Motor neuron (in vitro differentiated cells): ENCODE measurements around the gene SELENOP. TPM values are rescaled to one million over a fixed set of nuclear protein-coding genes. Genes with fewer than 3 reads are reported as not detected.
A peak's percentile ranks its signal among the peaks of the same experiment; 100 is the strongest.

ENCODE experiments used
- ATAC-seq, 8 experiments: fragments of 200-7000 bp; cut with Tn5 transposase; replicated peaks in 6 of 8; 2 replicates each; pipeline ENCODE4 v1.8.0; 2021; ENCODE audit warnings: mild to moderate bottlenecking in 8 of 8, moderate library complexity in 8 of 8
- H3K27ac ChIP-seq, 2 donors: fragments of 250-450 bp; sonication (Bioruptor Pico); 2 replicates each; pipeline ENCODE4 v1.9.0; 2021; ENCODE audit warnings: antibody characterized with exemption in 2 of 2, mild to moderate bottlenecking in 2 of 2, moderate library complexity in 1 of 2
- H3K4me1 ChIP-seq, 2 donors: fragments of 250-450 bp; sonication (Bioruptor Pico); replicated peaks in 1 of 2; 2 replicates each; pipeline ENCODE4 v1.6.1; 2021; ENCODE audit warnings: antibody characterized with exemption in 2 of 2, mild to moderate bottlenecking in 2 of 2, moderate library complexity in 1 of 2
- H3K4me3 ChIP-seq, 5 donors: fragments of 250-450 bp; sonication (Bioruptor Pico); 2 replicates each; pipeline ENCODE4 v1.9.0; 2021; ENCODE audit warnings: antibody characterized with exemption in 5 of 5, mild to moderate bottlenecking in 5 of 5, moderate library complexity in 4 of 5
- WGBS, 10 experiments: fragments of 450-650 bp; shearing (Covaris generic); methylation state at CpG; one replicate each; pipeline ENCODE4 v1.0.0; 2022; 5-methylcytosine and 5-hydroxymethylcytosine counted together
- in situ Hi-C, 9 experiments: fragments of 400-800 bp; cut with MboI; loops; one replicate each; pipeline ENCODE4 v1.15.0; 2021; ENCODE audit warnings: low sequenced_read_pairs in 9 of 9, low pct_unique_long_range_greater_than_20kb in 2 of 9; ENCODE audit not compliant: unreplicated experiment in 9 of 9
- total RNA-seq, 8 experiments: library from RNA; unstranded; fragments of 300-600 nt; gene quantifications; 2 replicates each; pipeline versions ENCODE4 v1.2.3 to v1.2.4, GENCODE V29; 2022

SELENOP gene
- total RNA-seq, 8 experiments from 2014 or later: 0.83 to 114 (median 6.7) TPM

DNA sequence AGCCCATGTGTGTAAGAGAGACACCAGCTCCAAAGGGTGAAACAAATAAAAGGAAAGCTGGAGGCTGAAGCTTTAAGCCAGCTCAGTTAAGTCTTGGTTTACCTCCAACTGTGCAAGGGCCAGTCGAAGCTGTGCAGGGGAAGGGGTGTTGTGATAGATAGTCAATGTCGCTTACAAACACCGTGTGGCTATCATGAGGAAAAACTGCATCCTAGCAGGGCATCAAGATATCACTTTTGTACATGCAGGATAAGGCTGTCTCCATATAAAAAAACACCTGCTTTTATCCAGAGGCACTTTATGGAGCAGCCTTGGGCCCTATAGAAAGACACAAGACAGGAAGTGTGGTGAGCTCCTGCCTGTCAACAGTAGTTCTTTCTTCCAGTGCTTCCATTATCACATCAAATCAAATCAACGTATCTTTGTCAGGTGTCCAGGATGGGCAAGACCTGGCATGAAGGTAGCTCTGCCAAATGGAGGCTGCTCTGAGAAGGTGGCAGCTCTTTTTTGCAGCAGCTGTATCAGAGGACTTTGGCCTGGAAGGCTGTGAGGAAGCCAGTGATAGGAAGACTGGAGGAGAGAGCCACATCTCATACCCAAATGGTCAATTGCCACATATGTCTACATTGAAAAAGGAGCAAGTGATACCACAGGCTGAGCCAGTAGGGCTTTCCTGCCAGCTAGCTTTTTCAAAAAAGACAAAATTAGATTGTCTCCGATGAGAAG is 29.3 kb upstream of the SELENOP start:
- H3K27ac ChIP-seq: no peak overlapping the region
- 10 to 95% (median 74%) methylated on average over 1 to 5 of the region's 5 CpGs; no CpG with 5 or more reads in 1 of the 10 experiments for WGBS, 10 experiments

DNA sequence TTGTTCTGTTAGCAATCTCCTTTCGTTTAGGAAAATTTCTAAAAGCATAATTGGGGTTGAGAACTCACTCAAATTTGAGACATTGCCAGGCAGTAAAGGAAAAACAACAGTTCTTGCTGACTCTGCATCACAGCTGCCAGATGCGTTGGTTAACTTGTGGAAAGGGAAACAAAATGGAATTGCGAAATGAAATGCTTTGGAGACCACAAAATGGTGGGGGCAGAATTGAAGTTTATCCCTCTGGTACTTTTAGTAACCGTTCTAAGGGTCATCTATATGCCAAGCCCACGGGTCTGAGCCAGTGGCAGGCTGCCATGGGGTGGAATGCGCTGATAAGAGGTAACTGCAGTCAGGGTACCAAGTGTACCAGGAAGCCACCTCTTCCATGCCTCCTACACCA is 28.6 kb upstream of the SELENOP start:
- Histone ChIP-seq H3K27ac (no peak overlapping the region), H3K4me3 (no peak overlapping the region), H3K4me1 (no peaks in the 10 kb centered on the region)
- WGBS, 10 experiments: 0 to 100% (median 75%) methylated on average over 1 to 6 of the region's 6 CpGs; no CpG with 5 or more reads in 2 of the 10 experiments
- in situ Hi-C loops: no loop called here
- ATAC-seq: peak in 2 of 8 experiments; percentile 25 to 33

More for the DNA sequence above, 29.3 kb upstream of the SELENOP start:
- in situ Hi-C loops: no loop called here
- Histone ChIP-seq H3K4me1 (no peaks in the 10 kb centered on the region), H3K4me3 (no peak overlapping the region)
- no peak for ATAC-seq

- WGBS, 10 experiments: 25 to 88% (median 71%) methylated on average over 2 to 3 of the region's 3 CpGs
- H3K27ac ChIP-seq: no peak overlapping the region
- ATAC-seq: no peak
- in situ Hi-C loops: no loop called here
- H3K4me1 ChIP-seq: no peaks in the 10 kb centered on the region
- no peak overlapping the region for H3K4me3 ChIP-seq
These were observed 27.5 kb upstream of the SELENOP start for GRCh38 chr5:42839196-42839595.

DNA sequence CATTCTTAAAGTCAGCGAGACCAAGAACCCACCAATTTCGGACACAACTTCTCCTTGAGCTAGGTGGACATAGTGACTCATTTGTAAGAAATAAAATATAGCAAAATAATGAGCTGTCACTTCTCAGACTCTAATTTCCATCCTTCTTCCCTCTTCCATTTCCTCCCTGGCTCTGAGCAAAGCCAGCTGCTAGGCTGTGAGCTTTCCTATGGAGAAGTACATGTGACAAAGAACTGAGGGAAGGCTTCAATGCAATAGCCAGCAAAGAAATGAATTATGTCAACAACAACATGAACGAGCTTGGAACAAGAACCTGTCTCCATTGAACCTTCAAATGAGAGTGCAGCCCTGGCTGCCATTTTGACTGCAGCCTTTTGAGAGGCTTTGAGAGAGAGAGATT is 25.9 kb upstream of the SELENOP start:
- in situ Hi-C loops: no loop called here
- WGBS, 10 experiments: 0 to 80% (median 62%) methylated on average over 1 to 3 of the region's 3 CpGs
- H3K4me1 ChIP-seq: no peaks in the 10 kb centered on the region
- no peak for ATAC-seq
- H3K27ac ChIP-seq: no peak overlapping the region
- no peak overlapping the region for H3K4me3 ChIP-seq

DNA sequence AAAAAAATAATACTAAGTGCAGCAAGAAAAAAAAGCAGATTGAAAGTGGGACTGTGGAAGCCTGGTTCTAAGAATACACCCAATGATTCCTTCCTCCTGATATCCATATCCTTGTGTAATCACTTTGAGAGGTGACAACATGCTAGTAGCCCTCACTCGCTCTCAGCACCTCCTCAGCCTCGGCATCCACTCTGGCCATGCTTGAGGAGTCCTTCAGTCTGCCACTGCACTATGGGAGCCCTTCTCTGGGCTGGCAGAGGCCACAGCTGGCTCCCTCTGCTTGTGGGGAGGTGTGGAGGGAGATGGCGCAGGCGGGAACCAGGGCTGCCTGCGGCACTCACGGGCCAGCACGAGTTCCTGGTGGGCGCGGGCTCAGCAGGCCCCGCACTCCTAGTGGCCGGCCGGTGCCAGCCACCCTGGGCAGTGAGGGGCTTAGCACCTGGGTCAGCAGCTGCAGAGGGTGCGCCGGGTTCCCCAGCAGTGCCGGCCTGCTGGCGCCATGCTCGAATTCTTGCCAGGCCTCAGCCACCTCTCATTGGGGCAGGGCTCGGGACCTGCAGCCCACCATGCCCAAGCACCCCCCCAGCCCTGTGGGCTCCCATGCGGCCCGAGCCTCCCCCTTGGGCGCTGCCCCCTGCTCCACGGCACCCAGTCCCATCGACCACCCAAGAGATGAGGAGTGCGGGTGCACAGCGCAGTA is 24.5 kb upstream of the SELENOP start:
- H3K4me1 ChIP-seq: no peaks in the 10 kb centered on the region
- in situ Hi-C loops: no loop called here
- no peak overlapping the region for H3K27ac ChIP-seq
- ATAC-seq: no peak
- no peak overlapping the region for H3K4me3 ChIP-seq
- WGBS, 10 experiments: 0 to 100% (median 86%) methylated on average over 1 to 6 of the region's 25 CpGs; no CpG with 5 or more reads in 5 of the 10 experiments

- no peak overlapping the region for H3K27ac ChIP-seq
- no peak overlapping the region for H3K4me3 ChIP-seq
- in situ Hi-C loops: no loop called here
- 80 to 100% (median 96%) methylated on average over 1 to 5 of the region's 5 CpGs; no CpG with 5 or more reads in 4 of the 10 experiments for WGBS, 10 experiments
- no peak for ATAC-seq
- H3K4me1 ChIP-seq: no peaks in the 10 kb centered on the region
These were observed 20.4 kb upstream of the SELENOP start for GRCh38 chr5:42832060-42832459.

GRCh38 chr5:42830924-42831323 is 19.2 kb upstream of the SELENOP start:
- H3K27ac ChIP-seq: no peak overlapping the region
- no peak for ATAC-seq
- no peaks in the 10 kb centered on the region for H3K4me1 ChIP-seq
- H3K4me3 ChIP-seq: no peak overlapping the region
- WGBS, 10 experiments: 0 to 100% (median 78%) methylated on average over 1 to 2 of the region's 2 CpGs; no CpG with 5 or more reads in 1 of the 10 experiments
- in situ Hi-C loops: no loop called here

GRCh38 chr5:42828671-42829070 is 17.0 kb upstream of the SELENOP start:
- no peak for ATAC-seq
- no peak overlapping the region for H3K27ac ChIP-seq

GRCh38 chr5:42826757-42827515 is 15.2 kb upstream of the SELENOP start:
- no peak for ATAC-seq
- in situ Hi-C loops: no loop called here
- H3K27ac ChIP-seq: no peak overlapping the region
- H3K4me3 ChIP-seq: no peak overlapping the region
- H3K4me1 ChIP-seq: no peaks in the 10 kb centered on the region
- WGBS, 10 experiments: 0 to 100% (median 58%) methylated on average over 1 to 2 of the region's 2 CpGs

More at GRCh38 chr5:42828671-42829070, 17.0 kb upstream of the SELENOP start:
- WGBS, 10 experiments: 63 to 100% (median 96%) methylated on average over 1 to 2 of the region's 2 CpGs; no CpG with 5 or more reads in 4 of the 10 experiments
- H3K4me1 ChIP-seq: no peaks in the 10 kb centered on the region
- in situ Hi-C loops: no loop called here
- no peak overlapping the region for H3K4me3 ChIP-seq

- no peak for ATAC-seq
- 68 to 100% (median 96%) methylated on average over 1 to 7 of the region's 9 CpGs; no CpG with 5 or more reads in 4 of the 10 experiments for WGBS, 10 experiments
- no peak overlapping the region for H3K27ac ChIP-seq
- in situ Hi-C loops: no loop called here
- no peak overlapping the region for H3K4me3 ChIP-seq
- no peaks in the 10 kb centered on the region for H3K4me1 ChIP-seq
These were observed 13.9 kb upstream of the SELENOP start for GRCh38 chr5:42825422-42826148.

DNA sequence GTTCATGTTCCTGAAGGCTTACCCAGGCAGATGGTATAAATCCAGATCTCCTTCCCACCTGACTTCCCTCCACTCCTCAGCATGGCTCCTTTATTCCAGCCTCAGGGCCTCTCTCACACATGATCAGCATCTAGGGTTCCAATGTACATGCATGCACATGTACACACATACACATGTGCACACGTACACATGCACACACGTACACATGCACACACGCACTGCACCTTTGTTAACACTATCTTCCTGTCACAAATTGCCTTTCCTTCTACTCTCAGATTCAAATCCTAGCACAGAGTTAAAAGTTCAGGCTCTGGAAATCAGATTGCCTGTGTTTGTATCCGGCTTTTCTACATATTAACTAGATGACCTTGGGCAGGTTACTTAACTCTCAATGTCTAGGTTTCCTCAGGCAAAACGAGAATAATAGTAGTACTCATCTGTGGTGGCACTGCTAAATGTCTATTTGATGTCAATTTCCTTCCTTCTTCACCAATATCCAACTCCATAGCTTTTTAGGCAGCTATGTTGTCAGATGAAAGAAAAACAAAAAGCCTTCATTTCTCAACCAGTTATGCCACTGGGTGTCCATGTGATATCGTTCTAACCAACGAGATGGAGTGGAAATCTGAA is 12.8 kb upstream of the SELENOP start:
- Histone ChIP-seq H3K4me1 (no peaks in the 10 kb centered on the region), H3K27ac (no peak overlapping the region), H3K4me3 (no peak overlapping the region)
- 17 to 100% (median 77%) methylated on average over 2 to 7 of the region's 7 CpGs for WGBS, 10 experiments
- no peak for ATAC-seq
- in situ Hi-C loops: no loop called here

DNA sequence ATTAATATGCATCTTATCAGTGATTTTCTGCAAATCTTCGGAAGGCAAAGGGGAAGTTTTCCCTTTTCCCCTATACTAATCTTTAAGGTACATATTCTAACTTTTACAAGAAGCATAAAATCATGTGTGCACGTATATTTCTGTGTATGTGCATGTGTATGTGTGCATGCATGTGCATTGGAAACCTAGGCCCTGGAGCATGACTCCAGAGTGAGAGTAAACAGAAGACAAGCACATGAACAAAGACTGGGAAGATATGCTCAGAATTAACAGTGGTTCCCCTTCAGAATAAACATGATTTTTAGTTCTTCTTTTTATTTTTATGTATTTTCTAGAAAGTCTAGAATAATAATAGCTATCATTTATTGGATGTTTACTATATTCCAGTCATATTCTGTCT is 10.9 kb upstream of the SELENOP start:
- Histone ChIP-seq H3K4me1 (no peaks in the 10 kb centered on the region), H3K4me3 (no peak overlapping the region), H3K27ac (no peak overlapping the region)
- WGBS, 10 experiments: 8 to 100% (median 82%) methylated on average over 1 to 2 of the region's 2 CpGs; no CpG with 5 or more reads in 3 of the 10 experiments
- in situ Hi-C loops: no loop called here
- ATAC-seq: peak in 1 of 8 experiments; percentile 68
